Kidney (tissue), 14 donors: ENCODE measurements around the gene TAF3. TPM values are rescaled to one million over a fixed set of nuclear protein-coding genes. Genes with fewer than 3 reads are reported as not detected.

Source experiments
- DNase-seq, 5 donors: peaks; one replicate each; pipeline ENCODE4 v3.0.0-alpha.2; 2013 to 2020
- FAIRE-seq: peaks from 2 replicates; lab custom pipeline; 2012; peaks lifted over from hg19 to GRCh38; lab: Jason Lieb, UNC
- H3K27ac ChIP-seq, 2 donors: one replicate each; pipeline ENCODE4 v1.7.0; 2013; ENCODE audit warnings: low read depth in 2 of 2, low read length in 2 of 2, inconsistent platforms in 1 of 2
- H3K27me3 ChIP-seq: one replicate; pipeline ENCODE4 v1.7.1; 2013; ENCODE audit warnings: low read length, inconsistent platforms; ENCODE audit not compliant: control insufficient read depth, insufficient read depth
- H3K36me3 ChIP-seq, 3 donors: one replicate each; pipeline versions ENCODE4 v1.7.0 to v1.7.1; 2013; ENCODE audit warnings: low read length in 3 of 3, control low read depth in 1 of 3, inconsistent platforms in 1 of 3; ENCODE audit not compliant: insufficient read depth in 3 of 3, control insufficient read depth in 2 of 3
- H3K4me1 ChIP-seq, 3 donors: one replicate each; pipeline versions ENCODE4 v1.7.0 to v1.7.1; 2013; ENCODE audit warnings: low read length in 3 of 3, inconsistent platforms in 1 of 3, low read depth in 1 of 3; ENCODE audit not compliant: control insufficient read depth in 2 of 3, insufficient read depth in 2 of 3
- H3K4me3 ChIP-seq, 3 donors: one replicate each; pipeline versions ENCODE4 v1.7.0 to v1.8.1; 2013; ENCODE audit warnings: low read length in 3 of 3, control low read depth in 1 of 3, inconsistent platforms in 1 of 3
- H3K9ac ChIP-seq, 3 donors: one replicate each; pipeline versions ENCODE4 v1.7.0 to v1.7.1; 2013; ENCODE audit warnings: low read length in 3 of 3, control low read depth in 1 of 3, inconsistent platforms in 1 of 3
- H3K9me3 ChIP-seq, 3 donors: one replicate each; pipeline versions ENCODE4 v1.7.0 to v1.7.1; 2013; ENCODE audit warnings: low read length in 3 of 3, control low read depth in 1 of 3, inconsistent platforms in 1 of 3; ENCODE audit not compliant: control insufficient read depth in 2 of 3, insufficient read depth in 1 of 3
- intact Hi-C: fragments of 100-400 bp; cut with DNase I; formaldehyde crosslinking; loops from one replicate; pipeline ENCODE4 v1.11.1; 2022
- polyA plus RNA-seq: library from polyadenylated mRNA; stranded (reverse); fragments of 350-450 nt; fragmentation: Illumina TruSeq; extraction: RNeasy Lipid Tissue Mini Kit (QIAGEN cat#74804); gene quantifications from one replicate; pipeline ENCODE4 v1.2.3, GENCODE V29; 2014; ENCODE audit warnings: low read depth, low replicate concordance; ENCODE audit not compliant: insufficient read depth
- total RNA-seq: library from RNA; stranded (reverse); fragmentation: NEBNext Ultra II Directional; extraction: Animal tissue kit (Norgen Biotek cat#: 25700); gene quantifications from one replicate; pipeline ENCODE4 v1.2.1, GENCODE V29; 2021
- TF ChIP-seq, protein P1 (sequence below): IDR thresholded peaks from 3 replicates; pipeline ENCODE4 v1.5.1; 2012; ENCODE audit warnings: mild to moderate bottlenecking, moderate library complexity, borderline replicate concordance; ENCODE audit not compliant: insufficient read depth; ENCODE audit errors: extremely low read depth
- donor health status: control.
- donor health status: control.
- donor health status: control.
- donor health status: control.
- donor health status: control.
- donor health status: DM: yes; HTN: yes; CAD: no.
- donor health status: Normal renal cell carcinoma (clear cell type).

Gene TAF3
- total and polyA plus RNA-seq, 2 donors from 2014 or later, result 4.0 to 8.7 TPM

DNA sequence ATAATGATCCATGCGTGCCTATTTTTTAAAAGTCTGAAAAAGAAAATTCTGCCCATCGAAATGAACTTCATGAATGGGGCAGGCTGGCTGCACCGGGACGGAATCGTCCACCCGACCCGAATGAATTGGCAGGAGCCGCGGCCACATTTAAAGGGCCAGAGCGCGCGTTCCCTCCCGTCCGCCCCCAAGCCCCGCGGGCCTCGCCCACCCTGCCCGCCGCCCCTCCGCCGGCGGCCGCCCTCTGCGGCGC is 235.9 kb downstream of the TAF3 start:
- intact Hi-C loops, result no loop called here
- peak in 1 of 5 donors; percentile 78 for DNase-seq
- Histone ChIP-seq H3K27ac (peak overlapping the region; percentile 47 to 89), H3K4me3 (peak overlapping the region; percentile 63 to 88 (median 68)), H3K27me3 (peaks cover 28% of the 10 kb centered on the region), H3K9ac (peak overlapping the region in 2 of 3 donors; percentile 26 to 44), H3K9me3 (no peaks in the 10 kb centered on the region), H3K36me3 (no peaks in the 10 kb centered on the region), H3K4me1 (peaks cover 0 to 13% (median 0%) of the 10 kb centered on the region in 3 donors)
- TF ChIP-seq, protein P1, sequence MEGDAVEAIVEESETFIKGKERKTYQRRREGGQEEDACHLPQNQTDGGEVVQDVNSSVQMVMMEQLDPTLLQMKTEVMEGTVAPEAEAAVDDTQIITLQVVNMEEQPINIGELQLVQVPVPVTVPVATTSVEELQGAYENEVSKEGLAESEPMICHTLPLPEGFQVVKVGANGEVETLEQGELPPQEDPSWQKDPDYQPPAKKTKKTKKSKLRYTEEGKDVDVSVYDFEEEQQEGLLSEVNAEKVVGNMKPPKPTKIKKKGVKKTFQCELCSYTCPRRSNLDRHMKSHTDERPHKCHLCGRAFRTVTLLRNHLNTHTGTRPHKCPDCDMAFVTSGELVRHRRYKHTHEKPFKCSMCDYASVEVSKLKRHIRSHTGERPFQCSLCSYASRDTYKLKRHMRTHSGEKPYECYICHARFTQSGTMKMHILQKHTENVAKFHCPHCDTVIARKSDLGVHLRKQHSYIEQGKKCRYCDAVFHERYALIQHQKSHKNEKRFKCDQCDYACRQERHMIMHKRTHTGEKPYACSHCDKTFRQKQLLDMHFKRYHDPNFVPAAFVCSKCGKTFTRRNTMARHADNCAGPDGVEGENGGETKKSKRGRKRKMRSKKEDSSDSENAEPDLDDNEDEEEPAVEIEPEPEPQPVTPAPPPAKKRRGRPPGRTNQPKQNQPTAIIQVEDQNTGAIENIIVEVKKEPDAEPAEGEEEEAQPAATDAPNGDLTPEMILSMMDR, result no peak
- FAIRE-seq, result no peak

- H3K9ac ChIP-seq, result peak within 1 kb of the TSS; percentile 36 to 69 (median 61)
- H3K4me1 ChIP-seq, result peaks cover 0 to 13% (median 0%) of the 10 kb centered on the region in 3 donors
- peak; percentile 87 to 94 (median 92) for DNase-seq
- TF ChIP-seq, protein P1, result no peak
- intact Hi-C loops, result no loop called here
- H3K9me3 ChIP-seq, result no peaks in the 10 kb centered on the region
- peak within 1 kb of the TSS; percentile 68 to 88 (median 75) for H3K4me3 ChIP-seq
- H3K36me3 ChIP-seq, result no peaks in the 10 kb centered on the region
- H3K27me3 ChIP-seq, result peaks cover 31% of the 10 kb centered on the region
- H3K27ac ChIP-seq, result peak within 1 kb of the TSS; percentile 71 to 89
- FAIRE-seq, result no peak
These were observed 236.4 kb downstream of the TAF3 start, which contains the start of gene GATA3 for GRCh38 chr10:8054494-8055407. TSS of gene GATA3 (plus strand) at chr10:8054688. CDS start at chr10:8055656, 968 bp downstream.

DNA sequence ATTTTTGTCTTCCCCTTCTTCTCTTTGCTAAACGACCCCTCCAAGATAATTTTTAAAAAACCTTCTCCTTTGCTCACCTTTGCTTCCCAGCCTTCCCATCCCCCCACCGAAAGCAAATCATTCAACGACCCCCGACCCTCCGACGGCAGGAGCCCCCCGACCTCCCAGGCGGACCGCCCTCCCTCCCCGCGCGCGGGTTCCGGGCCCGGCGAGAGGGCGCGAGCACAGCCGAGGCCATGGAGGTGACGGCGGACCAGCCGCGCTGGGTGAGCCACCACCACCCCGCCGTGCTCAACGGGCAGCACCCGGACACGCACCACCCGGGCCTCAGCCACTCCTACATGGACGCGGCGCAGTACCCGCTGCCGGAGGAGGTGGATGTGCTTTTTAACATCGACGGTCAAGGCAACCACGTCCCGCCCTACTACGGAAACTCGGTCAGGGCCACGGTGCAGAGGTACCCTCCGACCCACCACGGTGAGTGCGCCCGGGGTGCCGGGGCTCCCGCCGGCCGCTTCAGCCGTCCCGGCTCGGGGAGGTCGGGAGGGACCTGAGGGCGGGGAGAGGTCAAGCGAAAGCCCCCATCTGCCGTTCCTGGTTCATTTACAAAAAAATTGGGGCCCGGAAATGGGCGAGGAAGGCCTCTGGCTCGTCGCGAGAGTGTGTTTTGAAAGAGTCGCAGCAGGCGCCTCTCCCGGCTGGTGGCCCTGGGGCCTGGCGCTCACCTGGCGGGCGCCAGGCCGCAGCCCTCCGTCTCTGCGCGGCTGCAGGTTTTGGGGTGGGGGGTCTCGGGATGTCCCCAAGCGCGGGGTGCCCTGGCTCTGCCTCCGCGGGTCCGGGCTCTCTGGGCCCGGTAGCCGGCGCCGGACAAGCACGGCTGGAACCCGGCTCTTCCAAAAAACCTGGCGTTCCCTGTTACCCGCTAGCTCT is 237.4 kb downstream of the TAF3 start:
- no peaks in the 10 kb centered on the region for H3K9me3 ChIP-seq
- peaks cover 34% of the 10 kb centered on the region for H3K27me3 ChIP-seq
- H3K9ac ChIP-seq, result peak overlapping the region in 2 of 3 donors; percentile 60 to 79
- DNase-seq (peak in 3 of 5 donors; percentile 27 to 52 (median 32)), FAIRE-seq (no peak)
- peak overlapping the region; percentile 48 to 66 (median 62) for H3K4me3 ChIP-seq
- H3K4me1 ChIP-seq, result peaks cover 0 to 11% (median 0%) of the 10 kb centered on the region in 3 donors
- peak overlapping the region; percentile 71 to 83 for H3K27ac ChIP-seq
- TF ChIP-seq, protein P1, result no peak
- H3K36me3 ChIP-seq, result no peaks in the 10 kb centered on the region
- intact Hi-C loops, result no loop called here
